HEK293T (cell line): ENCODE measurements around the gene TPGS2.

ENCODE experiments used
- ARNT ChIP-seq: fragments of 450-650 bp; IDR thresholded peaks from 2 replicates; pipeline ENCODE4 v1.6.1; 2017; ENCODE audit warnings: mild to moderate bottlenecking
- BHLHE40 ChIP-seq: fragments of 450-650 bp; IDR thresholded peaks from 2 replicates; pipeline ENCODE4 v1.6.1; 2016; ENCODE audit warnings: mild to moderate bottlenecking, moderate library complexity, borderline replicate concordance
- ELF4 ChIP-seq: fragments of 450-650 bp; IDR thresholded peaks from 2 replicates; pipeline ENCODE4 v1.6.1; 2017; ENCODE audit warnings: antibody characterized with exemption
- FOXA1 ChIP-seq: fragments of 450-650 bp; IDR thresholded peaks from 2 replicates; pipeline ENCODE4 v1.6.1; 2016; ENCODE audit warnings: mild to moderate bottlenecking
- FOXM1 ChIP-seq: fragments of 450-650 bp; IDR thresholded peaks from 2 replicates; pipeline ENCODE4 v1.6.1; 2017; ENCODE audit warnings: mild to moderate bottlenecking, borderline replicate concordance
- HDGF ChIP-seq: fragments of 450-650 bp; IDR thresholded peaks from 2 replicates; pipeline ENCODE4 v1.6.1; 2017; ENCODE audit warnings: antibody characterized with exemption, borderline replicate concordance
- LEF1 ChIP-seq: fragments of 450-650 bp; IDR thresholded peaks from 2 replicates; pipeline ENCODE4 v1.6.1; 2017; ENCODE audit warnings: mild to moderate bottlenecking, borderline replicate concordance
- NFRKB ChIP-seq: fragments of 450-650 bp; IDR thresholded peaks from 2 replicates; pipeline ENCODE4 v1.6.1; 2016; ENCODE audit warnings: mild to moderate bottlenecking, moderate library complexity
- SP1 ChIP-seq: fragments of 450-650 bp; IDR thresholded peaks from 2 replicates; pipeline ENCODE4 v1.6.1; 2017
- SUZ12 ChIP-seq: fragments of 450-650 bp; IDR thresholded peaks from 2 replicates; pipeline ENCODE4 v1.6.1; 2016; ENCODE audit warnings: mild to moderate bottlenecking
- TARDBP ChIP-seq: fragments of 450-650 bp; IDR thresholded peaks from 2 replicates; pipeline ENCODE4 v1.6.1; 2016

- no peak for TF ChIP-seq BHLHE40
- no peak for TF ChIP-seq HDGF
- TF ChIP-seq SP1, result no peak
- TF ChIP-seq FOXM1, result no peak
- TF ChIP-seq ELF4, result no peak
- no peak for TF ChIP-seq NFRKB
- no peak for TF ChIP-seq SUZ12
- TF ChIP-seq LEF1, result no peak
- no peak for TF ChIP-seq FOXA1
- no peak for TF ChIP-seq ARNT
- no peak for TF ChIP-seq TARDBP
These were observed 19.0 kb downstream of the TPGS2 start for GRCh38 chr18:36809590-36810381.
